Duodenal mucosa (tissue), 2 donors: Measurements from ENCODE around the gene CDC34.

Experiments
- H3K27ac ChIP-seq: one replicate; pipeline ENCODE4 v1.7.0; 2013; ENCODE audit warnings: low read depth, low read length
- H3K27me3 ChIP-seq, 2 donors: one replicate each; pipeline ENCODE4 v1.7.0; 2013; ENCODE audit warnings: low read length in 2 of 2, control low read depth in 1 of 2; ENCODE audit not compliant: insufficient read depth in 2 of 2, control insufficient read depth in 1 of 2
- H3K36me3 ChIP-seq, 2 donors: one replicate each; pipeline ENCODE4 v1.7.0; 2013; ENCODE audit warnings: low read length in 2 of 2, control low read depth in 1 of 2; ENCODE audit not compliant: insufficient read depth in 2 of 2, control insufficient read depth in 1 of 2
- H3K4me1 ChIP-seq, 2 donors: one replicate each; pipeline ENCODE4 v1.7.0; 2013; ENCODE audit warnings: low read length in 2 of 2, control low read depth in 1 of 2; ENCODE audit not compliant: insufficient read depth in 2 of 2, control insufficient read depth in 1 of 2
- H3K4me3 ChIP-seq, 2 donors: one replicate each; pipeline ENCODE4 v1.7.0; 2013; ENCODE audit warnings: low read length in 2 of 2, low read depth in 1 of 2
- H3K9ac ChIP-seq, 2 donors: one replicate each; pipeline ENCODE4 v1.7.0; 2013; ENCODE audit warnings: low read length in 2 of 2, low read depth in 1 of 2
- H3K9me3 ChIP-seq, 2 donors: one replicate each; pipeline ENCODE4 v1.7.0; 2013; ENCODE audit warnings: low read length in 2 of 2, control low read depth in 1 of 2; ENCODE audit not compliant: control insufficient read depth in 1 of 2

The CDC34 gene

GRCh38 chr19:497869-498510, 33.6 kb upstream of the CDC34 start:
- no peaks in the 10 kb centered on the region for H3K36me3 ChIP-seq
- H3K27me3 ChIP-seq, result peaks cover 16 to 18% of the 10 kb centered on the region in 2 donors
- H3K4me3 ChIP-seq, result no peak overlapping the region
- peaks cover 4 to 7% of the 10 kb centered on the region in 2 donors for H3K4me1 ChIP-seq
- no peak overlapping the region for H3K27ac ChIP-seq
- H3K9ac ChIP-seq, result no peak overlapping the region
- no peaks in the 10 kb centered on the region for H3K9me3 ChIP-seq

- H3K27me3 ChIP-seq, result peaks cover 16 to 18% of the 10 kb centered on the region in 2 donors
- H3K4me1 ChIP-seq, result peaks cover 4 to 7% of the 10 kb centered on the region in 2 donors
Measured at GRCh38 chr19:498511-498891, 33.1 kb upstream of the CDC34 start.

GRCh38 chr19:498977-499623, 32.5 kb upstream of the CDC34 start:
- no peak overlapping the region for H3K4me3 ChIP-seq
- H3K9me3 ChIP-seq, result no peaks in the 10 kb centered on the region
- H3K27ac ChIP-seq, result no peak overlapping the region
- no peaks in the 10 kb centered on the region for H3K36me3 ChIP-seq
- no peak overlapping the region for H3K9ac ChIP-seq
- H3K4me1 ChIP-seq, result peaks cover 4 to 7% of the 10 kb centered on the region in 2 donors
- peaks cover 16 to 18% of the 10 kb centered on the region in 2 donors for H3K27me3 ChIP-seq

More at GRCh38 chr19:498511-498891, 33.1 kb upstream of the CDC34 start:
- Histone ChIP-seq H3K9ac (no peak overlapping the region), H3K36me3 (no peaks in the 10 kb centered on the region), H3K4me3 (no peak overlapping the region), H3K9me3 (no peaks in the 10 kb centered on the region), H3K27ac (no peak overlapping the region)

- peaks cover 7 to 9% of the 10 kb centered on the region in 2 donors for H3K4me1 ChIP-seq
- H3K9ac ChIP-seq, result no peak overlapping the region
- no peaks in the 10 kb centered on the region for H3K36me3 ChIP-seq
- H3K27me3 ChIP-seq, result peaks cover 16 to 18% of the 10 kb centered on the region in 2 donors
- no peaks in the 10 kb centered on the region for H3K9me3 ChIP-seq
- no peak overlapping the region for H3K4me3 ChIP-seq
- H3K27ac ChIP-seq, result no peak overlapping the region
Measured at GRCh38 chr19:501646-502045, 29.9 kb upstream of the CDC34 start.

GRCh38 chr19:504616-505015, 26.9 kb upstream of the CDC34 start:
- Histone ChIP-seq H3K9me3 (no peaks in the 10 kb centered on the region), H3K4me3 (no peak overlapping the region), H3K27ac (no peak overlapping the region), H3K9ac (no peak overlapping the region), H3K4me1 (peaks cover 9 to 17% of the 10 kb centered on the region in 2 donors), H3K36me3 (no peaks in the 10 kb centered on the region), H3K27me3 (peaks cover 0 to under 1% of the 10 kb centered on the region in 2 donors)

GRCh38 chr19:506404-507285, 24.9 kb upstream of the CDC34 start:
- peak overlapping the region; percentile 80 to 83 for H3K4me3 ChIP-seq
- H3K9ac ChIP-seq, result peak overlapping the region; percentile 62 to 89

GRCh38 chr19:507286-508203, 24.0 kb upstream of the CDC34 start, which contains the start of gene TPGS1:
Gene TPGS1 (plus strand): TSS chr19:507497. CDS start chr19:507507, 10 bp downstream.
- peaks cover 17 to 33% of the 10 kb centered on the region in 2 donors for H3K4me1 ChIP-seq
- peak within 1 kb of the TSS; percentile 80 to 83 for H3K4me3 ChIP-seq
- no peaks in the 10 kb centered on the region for H3K9me3 ChIP-seq
- no peaks in the 10 kb centered on the region for H3K36me3 ChIP-seq
- peaks cover 0 to 3% of the 10 kb centered on the region in 2 donors for H3K27me3 ChIP-seq
- H3K27ac ChIP-seq, result peak within 1 kb of the TSS; percentile 86
- peak within 1 kb of the TSS; percentile 62 to 89 for H3K9ac ChIP-seq

More at GRCh38 chr19:506404-507285, 24.9 kb upstream of the CDC34 start:
- Histone ChIP-seq H3K9me3 (no peaks in the 10 kb centered on the region), H3K4me1 (peaks cover 17 to 32% of the 10 kb centered on the region in 2 donors), H3K36me3 (no peaks in the 10 kb centered on the region), H3K27me3 (peaks cover 0 to 3% of the 10 kb centered on the region in 2 donors), H3K27ac (peak overlapping the region; percentile 86)

GRCh38 chr19:508204-509150, 23.1 kb upstream of the CDC34 start:
- Histone ChIP-seq H3K36me3 (no peaks in the 10 kb centered on the region), H3K9ac (peak overlapping the region; percentile 55 to 57), H3K27me3 (peaks cover 0 to 6% of the 10 kb centered on the region in 2 donors), H3K4me3 (peak overlapping the region; percentile 80 to 83), H3K27ac (no peak overlapping the region), H3K4me1 (peaks cover 17 to 33% of the 10 kb centered on the region in 2 donors), H3K9me3 (no peaks in the 10 kb centered on the region)
